Spleen (tissue), 13 donors: ENCODE data around the gene BSND. TPM values are rescaled to one million over a fixed set of nuclear protein-coding genes. Genes with fewer than 3 reads are reported as not detected.
A peak's percentile ranks its signal among the peaks of the same experiment; 100 is the strongest.

Experiments
- DNase-seq: peaks from one replicate; pipeline ENCODE4 v3.0.0-alpha.2; 2020
- H3K27ac ChIP-seq, 8 donors: fragments of 200-600 bp; sonication (generic) in 7 of 8; 1 replicate in 4 of 8; 2 replicates in 4 of 8; pipeline versions ENCODE4 v1.5.0 to v1.8.0; 2016 to 2021; ENCODE audit warnings: inconsistent platforms in 4 of 8, mild to moderate bottlenecking in 4 of 8, moderate library complexity in 1 of 8
- H3K27me3 ChIP-seq, 7 donors: fragments of 200-600 bp; sonication (generic) in 6 of 7; replicated peaks in 1 of 7; 1 replicate in 4 of 7; 2 replicates in 3 of 7; pipeline versions ENCODE4 v1.5.0 to v1.8.0; 2016 to 2021; ENCODE audit warnings: inconsistent platforms in 3 of 7, mild to moderate bottlenecking in 1 of 7
- H3K36me3 ChIP-seq, 6 donors: fragments of 200-600 bp; sonication (generic) in 5 of 6; 1 replicate in 4 of 6; 2 replicates in 2 of 6; pipeline versions ENCODE4 v1.5.0 to v1.8.0; 2016 to 2021; ENCODE audit warnings: inconsistent platforms in 2 of 6
- H3K4me1 ChIP-seq, 6 donors: fragments of 200-600 bp; sonication (generic) in 5 of 6; 1 replicate in 3 of 6; 2 replicates in 3 of 6; pipeline versions ENCODE4 v1.5.0 to v1.8.0; 2016 to 2021; ENCODE audit warnings: inconsistent platforms in 3 of 6
- H3K4me3 ChIP-seq, 8 donors: fragments of 200-600 bp; sonication (generic) in 7 of 8; 1 replicate in 4 of 8; 2 replicates in 4 of 8; pipeline versions ENCODE4 v1.5.0 to v1.8.0; 2016 to 2021; ENCODE audit warnings: inconsistent platforms in 4 of 8, mild to moderate bottlenecking in 4 of 8, moderate library complexity in 2 of 8
- H3K9me3 ChIP-seq, 8 donors: fragments of 200-600 bp; sonication (generic) in 7 of 8; 1 replicate in 4 of 8; 2 replicates in 4 of 8; pipeline versions ENCODE4 v1.5.0 to v1.8.0; 2016 to 2021; ENCODE audit warnings: inconsistent platforms in 4 of 8
- CTCF ChIP-seq, 11 experiments: fragments of 200-600 bp in 7 of 11; fragments of 450-650 bp in 4 of 11; sonication (generic) in 4 of 11; IDR thresholded peaks in 8 of 11; conservative IDR thresholded peaks in 3 of 11; 1 replicate in 7 of 11; 2 replicates in 4 of 11; pipeline versions ENCODE4 v1.4.0 to v1.8.0; 2016 to 2021; ENCODE audit warnings: antibody characterized with exemption in 11 of 11, inconsistent platforms in 4 of 11, mild to moderate bottlenecking in 1 of 11
- POLR2A ChIP-seq, 3 donors: fragments of 450-650 bp; IDR thresholded peaks; one replicate each; pipeline ENCODE4 v1.5.1; 2017; ENCODE audit warnings: antibody characterized with exemption in 3 of 3, mild to moderate bottlenecking in 1 of 3
- POLR2AphosphoS5 ChIP-seq, 3 donors: sonication (generic); formaldehyde crosslinking; IDR thresholded peaks; one replicate each; pipeline ENCODE4 v1.5.1; 2017; ENCODE audit warnings: antibody characterized with exemption in 3 of 3
- WGBS, 5 donors: extraction: QIAGEN DNeasy Blood & Tissue Kit in 3 of 5; methylation state at CpG; one replicate each; pipeline versions ENCODE4 v1.1.5 to v1.1.7; 2013 to 2018; 5-methylcytosine and 5-hydroxymethylcytosine counted together
- intact Hi-C: fragments of 100-400 bp; cut with DNase I; formaldehyde crosslinking; loops from one replicate; pipeline ENCODE4 v1.15.0; 2023; ENCODE audit warnings: low total_unique reads
- long read RNA-seq, 2 donors: transcript quantifications; one replicate each; lab custom pipeline, GENCODE V29; 2026
- polyA plus RNA-seq, 3 donors: library from polyadenylated mRNA; stranded (reverse); fragments of 200-250 nt; gene quantifications; one replicate each; pipeline ENCODE4 v1.2.1, GENCODE V29; 2013
- total RNA-seq, 7 donors: library from RNA; depleted of rRNA in 3 of 7; stranded (reverse); fragments of >200 nt in 3 of 7; fragmentation: NEBNext Ultra II Directional in 4 of 7; extraction: Animal tissue kit (Norgen Biotek cat#: 25700) in 4 of 7; gene quantifications; one replicate each; pipeline versions ENCODE4 v1.1.0 to v1.2.1, GENCODE V29; 2016 to 2021
- donor health status: healthy with polysubstance abuse.
- donor health status: DM: no; HTN: no; CAD: no; lungs with moderate emphysema.
- donor health status: DM: no; HTN: no; CAD: no.
- donor health status: Bipolar disorder and iron deficiency.
- donor health status: healthy.
- donor health status: DM: no; HTN: no; CAD: no.
- donor health status: DM: yes; HTN: yes; CAD: no.

The BSND gene
- under 1 TPM in 3 of 7 donors, not detected in 4; 0.09 to 0.20 (median 0.15) TPM for total RNA-seq
- polyA plus RNA-seq: under 1 TPM in 2 of 3 donors, not detected in 1; 0.02 to 0.03 TPM
- long read RNA-seq, donor 1: 0 reads
- long read RNA-seq, donor 2: 0 reads

GRCh38 chr1:54998677-54999076 is at the start of gene BSND:
BSND (plus strand) TSS chr1:54998933; CDS start chr1:54999187, 254 bp downstream.
- no peak for DNase-seq
- H3K27me3 ChIP-seq: peaks cover 0 to 68% (median 17%) of the 10 kb centered on the region in 7 donors

DNA sequence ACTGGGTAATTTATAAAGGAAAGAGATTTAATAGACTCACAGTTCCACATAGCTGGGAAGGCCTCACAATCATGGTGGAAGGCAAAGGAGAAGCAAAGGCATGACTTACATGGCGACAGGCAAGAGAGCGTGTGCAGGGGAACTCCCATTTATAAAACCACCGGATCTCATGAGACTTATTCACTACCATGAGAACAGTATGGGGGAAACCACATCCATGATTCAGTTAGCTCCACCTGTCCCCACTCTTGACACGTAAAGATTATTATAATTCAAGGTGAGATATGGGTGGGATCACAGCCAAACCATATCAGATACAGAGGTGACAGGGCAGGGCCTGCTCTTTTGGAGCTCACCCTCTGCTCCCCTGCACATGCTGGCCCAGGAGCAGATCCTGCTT is 49.7 kb upstream of the BSND start:
- Histone ChIP-seq H3K4me1 (peaks cover 0 to 42% (median 17%) of the 10 kb centered on the region in 6 donors), H3K36me3 (no peaks in the 10 kb centered on the region), H3K27me3 (peaks cover 0 to 7% (median 0%) of the 10 kb centered on the region in 7 donors), H3K4me3 (no peak overlapping the region), H3K27ac (no peak overlapping the region), H3K9me3 (no peaks in the 10 kb centered on the region)
- 46 to 69% (median 59%) methylated on average over 4 of the region's 4 CpGs for WGBS, 5 donors
- no peak for TF ChIP-seq POLR2AphosphoS5 (IDR thresholded peaks at IDR 0.05)
- TF ChIP-seq POLR2A (IDR thresholded peaks at IDR 0.05): no peak
- TF ChIP-seq CTCF (IDR thresholded peaks at IDR 0.05 in 8 of 11, conservative IDR thresholded peaks at IDR 0.05 in 3 of 11): no peak
- intact Hi-C loops: no loop called here
- DNase-seq: no peak

More at GRCh38 chr1:54998677-54999076, at the start of gene BSND:
- H3K9me3 ChIP-seq: no peaks in the 10 kb centered on the region
- H3K27ac ChIP-seq: no peak within 1 kb of the TSS
- WGBS, 5 donors: 61 to 89% (median 77%) methylated on average over 5 to 7 of the region's 7 CpGs
- H3K36me3 ChIP-seq: no peaks in the 10 kb centered on the region
- H3K4me3 ChIP-seq: no peak within 1 kb of the TSS
- intact Hi-C loops: loop anchor here (5.0 kb wide), 1 partner anchor 46 kb away; no protein-coding TSS in a partner anchor
- peaks cover 5 to 22% (median 14%) of the 10 kb centered on the region in 6 donors for H3K4me1 ChIP-seq
- no peak for TF ChIP-seq POLR2AphosphoS5 (IDR thresholded peaks at IDR 0.05)

DNA sequence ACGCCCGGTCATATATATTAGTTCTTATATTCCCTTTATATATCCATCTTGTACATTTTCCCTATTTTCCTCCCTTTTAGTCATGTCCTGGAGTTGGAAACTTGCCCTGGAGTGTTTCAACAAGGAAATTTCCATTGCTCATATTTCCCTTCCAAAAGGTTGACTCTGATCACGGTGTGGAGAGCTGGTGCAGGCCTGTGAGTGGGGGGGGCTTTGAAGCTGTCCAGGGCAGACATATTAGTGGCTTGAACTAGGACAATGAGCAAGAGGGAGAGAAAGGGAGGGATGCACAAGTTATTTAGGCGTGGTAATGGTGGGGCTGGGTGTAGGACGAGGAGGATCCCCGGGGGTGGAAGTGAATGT is 48.7 kb upstream of the BSND start:
- Histone ChIP-seq H3K36me3 (no peaks in the 10 kb centered on the region), H3K4me1 (peaks cover 0 to 40% (median 14%) of the 10 kb centered on the region in 6 donors), H3K27ac (peak overlapping the region in 1 of 8 donors; percentile 36), H3K27me3 (peaks cover 0 to 7% (median 0%) of the 10 kb centered on the region in 7 donors), H3K9me3 (no peaks in the 10 kb centered on the region), H3K4me3 (no peak overlapping the region)
- no peak for DNase-seq
- intact Hi-C loops: loop anchor here (5.0 kb wide), 1 partner anchor 47 kb away; the partner anchor contains the start of gene BSND
- 62 to 77% (median 69%) methylated on average over 6 of the region's 6 CpGs for WGBS, 5 donors
- no peak for TF ChIP-seq POLR2AphosphoS5 (IDR thresholded peaks at IDR 0.05)
- TF ChIP-seq POLR2A (IDR thresholded peaks at IDR 0.05): no peak
- TF ChIP-seq CTCF (IDR thresholded peaks at IDR 0.05 in 8 of 11, conservative IDR thresholded peaks at IDR 0.05 in 3 of 11): no peak

DNA sequence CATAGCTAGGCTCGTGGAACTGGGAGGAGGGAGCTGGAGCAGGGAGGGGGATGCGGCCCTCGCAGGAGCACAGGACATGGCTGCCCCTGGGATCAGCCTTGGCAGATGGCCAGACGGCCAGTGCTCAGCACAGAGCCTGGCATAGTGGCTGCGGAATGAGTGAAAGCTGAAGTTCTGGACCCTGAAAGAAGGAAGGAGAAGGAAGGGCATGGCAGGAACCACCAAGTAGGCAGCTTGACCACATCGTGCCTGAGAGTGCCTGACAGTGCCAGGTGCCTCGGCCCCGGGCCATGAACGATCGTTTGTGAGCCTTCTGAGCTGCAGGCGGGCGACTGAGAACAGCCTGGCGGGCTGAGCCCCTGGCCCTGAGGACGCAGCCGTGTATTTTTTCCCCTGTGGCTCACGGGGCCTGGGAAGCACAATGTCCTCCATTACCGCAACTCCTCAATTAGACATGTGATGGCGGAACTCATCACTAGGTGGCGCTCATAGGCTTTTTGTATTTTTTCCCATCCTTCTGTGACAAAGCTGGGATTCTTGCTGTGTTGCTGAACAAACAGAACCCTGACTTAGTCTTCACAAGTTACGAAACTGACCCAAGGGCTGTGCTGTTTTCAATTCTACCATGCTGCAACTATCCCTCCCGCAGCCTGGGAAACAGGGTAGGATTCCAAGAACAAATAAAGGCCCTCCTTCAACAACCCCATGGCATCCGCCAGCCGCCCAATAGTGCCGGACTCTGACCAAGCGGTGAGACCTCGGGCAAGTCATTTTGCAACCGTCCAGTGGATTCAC is 48.2 kb upstream of the BSND start:
- Histone ChIP-seq H3K36me3 (no peaks in the 10 kb centered on the region), H3K4me1 (peaks cover 0 to 34% (median 8%) of the 10 kb centered on the region in 6 donors), H3K4me3 (peak overlapping the region in 2 of 8 donors; percentile 15 to 50), H3K27ac (peak overlapping the region in 2 of 8 donors; percentile 36 to 47), H3K27me3 (peaks cover 0 to 7% (median 0%) of the 10 kb centered on the region in 7 donors), H3K9me3 (no peaks in the 10 kb centered on the region)
- intact Hi-C loops: loop anchor here (5.0 kb wide), 1 partner anchor 47 kb away; the partner anchor contains the start of gene BSND
- TF ChIP-seq POLR2AphosphoS5 (IDR thresholded peaks at IDR 0.05) (no peak), CTCF (IDR thresholded peaks at IDR 0.05 in 8 of 11, conservative IDR thresholded peaks at IDR 0.05 in 3 of 11) (peak; percentile 45 to 86 (median 72)), POLR2A (IDR thresholded peaks at IDR 0.05) (no peak)
- peak; percentile 76 for DNase-seq
- WGBS, 5 donors: 37 to 45% (median 41%) methylated on average over 27 of the region's 27 CpGs
